ENCODE results near the gene GPX3.

DNA sequence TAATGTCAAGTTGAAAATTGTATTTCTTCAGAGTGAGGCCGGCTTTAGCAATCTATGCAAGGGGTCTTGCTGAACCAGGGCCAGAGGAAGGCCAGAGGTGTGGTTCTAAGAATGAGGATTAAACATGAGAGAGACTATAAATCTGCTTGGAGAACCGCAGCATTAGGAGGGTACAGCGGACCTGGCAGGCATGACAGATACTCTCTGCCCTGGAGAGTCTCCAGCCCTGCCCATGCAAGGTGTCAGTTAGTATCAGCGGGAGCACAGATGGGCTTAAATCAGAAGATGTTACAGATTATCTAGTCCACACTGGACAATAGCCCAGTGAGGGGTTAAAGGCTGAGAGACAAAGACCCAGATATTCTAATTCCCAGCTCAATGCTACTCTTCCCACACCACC is 11.5 kb upstream of the GPX3 start:
- TF ChIP-seq, protein P1, sequence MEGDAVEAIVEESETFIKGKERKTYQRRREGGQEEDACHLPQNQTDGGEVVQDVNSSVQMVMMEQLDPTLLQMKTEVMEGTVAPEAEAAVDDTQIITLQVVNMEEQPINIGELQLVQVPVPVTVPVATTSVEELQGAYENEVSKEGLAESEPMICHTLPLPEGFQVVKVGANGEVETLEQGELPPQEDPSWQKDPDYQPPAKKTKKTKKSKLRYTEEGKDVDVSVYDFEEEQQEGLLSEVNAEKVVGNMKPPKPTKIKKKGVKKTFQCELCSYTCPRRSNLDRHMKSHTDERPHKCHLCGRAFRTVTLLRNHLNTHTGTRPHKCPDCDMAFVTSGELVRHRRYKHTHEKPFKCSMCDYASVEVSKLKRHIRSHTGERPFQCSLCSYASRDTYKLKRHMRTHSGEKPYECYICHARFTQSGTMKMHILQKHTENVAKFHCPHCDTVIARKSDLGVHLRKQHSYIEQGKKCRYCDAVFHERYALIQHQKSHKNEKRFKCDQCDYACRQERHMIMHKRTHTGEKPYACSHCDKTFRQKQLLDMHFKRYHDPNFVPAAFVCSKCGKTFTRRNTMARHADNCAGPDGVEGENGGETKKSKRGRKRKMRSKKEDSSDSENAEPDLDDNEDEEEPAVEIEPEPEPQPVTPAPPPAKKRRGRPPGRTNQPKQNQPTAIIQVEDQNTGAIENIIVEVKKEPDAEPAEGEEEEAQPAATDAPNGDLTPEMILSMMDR (IDR thresholded peaks at IDR 0.05; ENCODE audit: poor library complexity) = no peak
- TF ChIP-seq EZH2 (IDR thresholded peaks at IDR 0.05; ENCODE audit: borderline replicate concordance) (no peak), EZH2phosphoT487 (IDR thresholded peaks at IDR 0.05; ENCODE audit: low read depth, severe bottlenecking, unreplicated experiment) (no peak)

Data from hepatocyte (in vitro differentiated cells).